ENCODE measurements around the gene PDXDC1.
"Not testable (repeated sequence)": the region's sequence is repeated elsewhere in the genome, so short reads cannot be mapped to it uniquely, and the experiment has no call there.

Gene PDXDC1

DNA sequence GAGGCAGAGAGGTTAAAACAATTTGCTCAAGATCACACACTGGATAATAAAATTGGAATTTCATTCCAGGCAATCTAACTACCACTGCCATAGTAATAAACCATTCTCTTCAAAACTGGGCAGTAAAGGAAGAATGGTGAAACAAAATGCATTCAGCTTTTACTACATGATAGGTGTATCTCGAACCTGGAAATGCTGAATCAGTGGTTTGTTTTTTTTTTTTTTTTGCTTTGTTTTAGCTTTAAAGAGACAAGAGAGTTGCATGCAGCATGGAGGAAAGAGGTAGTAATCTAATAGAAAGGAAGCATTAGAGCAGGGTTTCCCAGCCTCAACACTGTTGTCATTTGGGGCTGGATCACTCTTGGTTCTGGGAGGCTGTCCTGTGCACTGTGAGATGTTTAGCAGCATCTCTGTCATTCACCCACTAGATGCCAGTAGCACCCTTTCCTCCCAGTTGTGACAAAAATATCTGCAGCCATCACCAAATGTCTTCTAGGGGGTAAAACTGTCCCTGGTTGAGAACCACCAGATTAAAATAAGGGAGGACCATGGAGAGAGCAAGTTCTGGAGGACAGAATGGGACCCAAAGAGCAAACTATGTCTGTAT is 115.9 kb downstream of the PDXDC1 start:
- H3K36me3 ChIP-seq (ENCODE audit: control insufficient read depth, insufficient read depth, low read length); H3K27me3 ChIP-seq (ENCODE audit: control insufficient read depth, insufficient read depth, low read length); H3K9ac ChIP-seq (ENCODE audit: low read length); H3K27ac ChIP-seq (ENCODE audit: low read depth, low read length); H3K4me3 ChIP-seq (ENCODE audit: low read length); H3K4me1 ChIP-seq (ENCODE audit: control insufficient read depth, insufficient read depth, low read length): not testable (repeated sequence)

GRCh38 chr16:15093571-15093954 is 118.7 kb downstream of the PDXDC1 start:
- not testable (repeated sequence) for H3K27me3 ChIP-seq (ENCODE audit: control insufficient read depth, insufficient read depth, low read length); H3K36me3 ChIP-seq (ENCODE audit: control insufficient read depth, insufficient read depth, low read length); H3K4me1 ChIP-seq (ENCODE audit: control insufficient read depth, insufficient read depth, low read length)
- Histone ChIP-seq H3K4me3 (ENCODE audit: low read length) (peak overlapping the region; percentile 93), H3K9ac (ENCODE audit: low read length) (peak overlapping the region; percentile 97), H3K27ac (ENCODE audit: low read depth, low read length) (peak overlapping the region; percentile 88)

GRCh38 chr16:15093955-15094827 is 119.4 kb downstream of the PDXDC1 start, which contains the start of gene RRN3:
Gene RRN3 (minus strand): TSS chr16:15094272. CDS start chr16:15094233, 39 bp downstream.
- H3K27me3 ChIP-seq (ENCODE audit: control insufficient read depth, insufficient read depth, low read length); H3K4me1 ChIP-seq (ENCODE audit: control insufficient read depth, insufficient read depth, low read length); H3K36me3 ChIP-seq (ENCODE audit: control insufficient read depth, insufficient read depth, low read length): not testable (repeated sequence)
- peak within 1 kb of the TSS; percentile 93 for H3K4me3 ChIP-seq (ENCODE audit: low read length)
- H3K9ac ChIP-seq (ENCODE audit: low read length): peak within 1 kb of the TSS; percentile 97
- H3K27ac ChIP-seq (ENCODE audit: low read depth, low read length): peak within 1 kb of the TSS; percentile 88

- not testable (repeated sequence) for H3K27ac ChIP-seq (ENCODE audit: low read depth, low read length); H3K9ac ChIP-seq (ENCODE audit: low read length); H3K27me3 ChIP-seq (ENCODE audit: control insufficient read depth, insufficient read depth, low read length)
Observed at GRCh38 chr16:15096583-15096972, 121.8 kb downstream of the PDXDC1 start.

DNA sequence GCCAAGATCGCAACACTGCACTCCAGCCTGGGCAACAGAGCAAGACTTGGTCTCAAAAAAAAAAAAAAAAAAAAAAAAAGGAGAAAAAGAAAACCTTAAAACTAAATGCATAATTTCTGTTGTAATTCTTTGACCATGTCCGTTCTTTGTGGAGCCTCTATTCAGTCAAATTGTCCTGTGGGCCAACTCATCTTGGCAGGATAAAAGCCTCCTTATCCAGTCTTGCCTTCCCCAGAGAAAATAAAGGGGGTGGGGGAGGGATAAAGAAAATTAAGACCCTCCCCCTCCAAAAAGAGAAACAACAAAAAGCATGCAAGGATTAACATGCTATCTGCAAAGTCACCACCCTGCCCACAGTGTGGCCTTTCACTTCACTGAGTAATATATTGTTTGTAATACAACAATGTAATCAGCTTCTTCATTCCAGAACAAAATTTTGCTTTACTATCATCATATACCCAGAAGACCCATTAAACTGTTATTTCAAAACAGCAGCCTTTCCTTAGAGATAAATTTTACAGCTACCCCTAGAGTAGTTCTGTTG is 124.6 kb downstream of the PDXDC1 start:
- not testable (repeated sequence) for H3K27me3 ChIP-seq (ENCODE audit: control insufficient read depth, insufficient read depth, low read length); H3K4me1 ChIP-seq (ENCODE audit: control insufficient read depth, insufficient read depth, low read length); H3K9ac ChIP-seq (ENCODE audit: low read length); H3K4me3 ChIP-seq (ENCODE audit: low read length); H3K36me3 ChIP-seq (ENCODE audit: control insufficient read depth, insufficient read depth, low read length); H3K27ac ChIP-seq (ENCODE audit: low read depth, low read length)

More at GRCh38 chr16:15096583-15096972, 121.8 kb downstream of the PDXDC1 start:
- not testable (repeated sequence) for H3K36me3 ChIP-seq (ENCODE audit: control insufficient read depth, insufficient read depth, low read length); H3K4me3 ChIP-seq (ENCODE audit: low read length); H3K4me1 ChIP-seq (ENCODE audit: control insufficient read depth, insufficient read depth, low read length)

GRCh38 chr16:15100372-15100987 is 125.7 kb downstream of the PDXDC1 start:
- not testable (repeated sequence) for H3K36me3 ChIP-seq (ENCODE audit: control insufficient read depth, insufficient read depth, low read length); H3K9ac ChIP-seq (ENCODE audit: low read length); H3K4me1 ChIP-seq (ENCODE audit: control insufficient read depth, insufficient read depth, low read length); H3K27me3 ChIP-seq (ENCODE audit: control insufficient read depth, insufficient read depth, low read length); H3K27ac ChIP-seq (ENCODE audit: low read depth, low read length); H3K4me3 ChIP-seq (ENCODE audit: low read length)

DNA sequence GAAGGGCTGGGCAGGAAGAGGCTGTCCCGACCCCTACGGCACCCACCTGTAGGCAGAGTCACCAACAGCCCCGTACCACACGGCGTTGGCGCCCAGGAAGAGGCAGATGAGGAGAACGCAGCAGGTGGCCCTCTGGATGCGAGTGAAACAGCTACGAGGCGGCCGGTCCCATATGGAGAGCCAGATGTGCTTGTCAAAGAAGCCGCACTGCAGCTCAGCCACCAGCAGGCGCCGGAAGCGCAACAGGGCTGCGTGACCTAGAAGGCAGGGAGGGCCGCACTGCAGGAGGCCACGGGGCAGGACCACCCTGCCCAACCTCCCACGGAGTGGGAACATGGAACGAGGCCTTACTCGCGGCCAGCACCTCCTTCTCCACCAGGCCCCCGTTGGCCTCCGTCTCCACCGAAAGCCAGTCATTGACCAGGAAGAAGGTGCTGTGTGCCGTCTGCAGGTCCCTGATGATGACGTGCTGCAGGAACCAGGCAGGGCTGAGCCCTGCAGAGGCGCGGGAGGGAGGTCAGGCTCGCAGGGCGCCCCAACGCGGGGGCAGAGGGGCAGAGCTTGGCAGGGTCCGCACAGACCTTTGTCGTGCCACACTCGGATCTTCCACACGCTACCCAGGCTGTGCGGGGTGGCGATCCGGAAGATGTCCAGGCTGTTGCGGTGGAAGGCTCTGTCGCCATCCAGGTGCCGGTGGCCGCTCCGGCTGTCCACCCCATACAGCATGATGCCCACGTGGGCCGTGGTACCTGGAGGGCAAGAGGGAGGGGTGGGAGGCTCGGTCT is 153.0 kb downstream of the PDXDC1 start:
- H3K9ac ChIP-seq (ENCODE audit: low read length); H3K36me3 ChIP-seq (ENCODE audit: control insufficient read depth, insufficient read depth, low read length); H3K4me3 ChIP-seq (ENCODE audit: low read length); H3K4me1 ChIP-seq (ENCODE audit: control insufficient read depth, insufficient read depth, low read length); H3K27me3 ChIP-seq (ENCODE audit: control insufficient read depth, insufficient read depth, low read length); H3K27ac ChIP-seq (ENCODE audit: low read depth, low read length): not testable (repeated sequence)

DNA sequence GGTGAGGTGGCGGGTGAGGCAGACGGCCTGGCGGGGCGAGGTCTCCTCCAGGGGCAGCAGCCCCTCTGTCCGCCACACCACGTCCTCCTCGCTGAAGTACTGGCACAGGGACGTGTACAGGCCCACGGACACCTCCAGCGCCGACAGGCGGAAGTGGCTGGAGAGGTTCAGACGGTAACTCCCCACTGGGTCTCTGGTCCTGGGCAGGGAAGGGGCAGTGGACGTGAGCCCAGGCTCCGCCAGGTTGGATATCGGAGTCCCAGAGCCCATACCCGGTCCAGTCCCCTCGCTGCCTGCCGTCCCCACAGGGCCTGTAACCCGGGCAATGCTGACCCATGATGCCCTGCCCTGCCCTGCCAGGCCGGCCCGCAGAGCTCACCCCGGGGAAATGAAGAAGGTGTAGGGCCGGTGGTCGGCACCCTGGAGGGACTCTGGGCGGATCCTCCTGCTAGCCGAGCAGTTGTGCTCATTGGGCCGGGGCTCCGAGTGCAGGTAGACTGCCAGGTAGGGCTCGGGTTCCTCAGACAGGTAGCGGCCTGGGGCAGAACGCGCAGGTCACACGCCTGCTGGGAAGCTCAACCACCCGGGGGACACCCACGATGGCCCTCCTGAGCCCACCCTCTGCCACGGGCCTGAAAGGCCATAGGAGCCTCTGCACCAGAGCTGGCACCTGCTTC is 155.6 kb downstream of the PDXDC1 start:
- not testable (repeated sequence) for H3K27ac ChIP-seq (ENCODE audit: low read depth, low read length); H3K9ac ChIP-seq (ENCODE audit: low read length); H3K36me3 ChIP-seq (ENCODE audit: control insufficient read depth, insufficient read depth, low read length); H3K4me1 ChIP-seq (ENCODE audit: control insufficient read depth, insufficient read depth, low read length); H3K4me3 ChIP-seq (ENCODE audit: low read length); H3K27me3 ChIP-seq (ENCODE audit: control insufficient read depth, insufficient read depth, low read length)

DNA sequence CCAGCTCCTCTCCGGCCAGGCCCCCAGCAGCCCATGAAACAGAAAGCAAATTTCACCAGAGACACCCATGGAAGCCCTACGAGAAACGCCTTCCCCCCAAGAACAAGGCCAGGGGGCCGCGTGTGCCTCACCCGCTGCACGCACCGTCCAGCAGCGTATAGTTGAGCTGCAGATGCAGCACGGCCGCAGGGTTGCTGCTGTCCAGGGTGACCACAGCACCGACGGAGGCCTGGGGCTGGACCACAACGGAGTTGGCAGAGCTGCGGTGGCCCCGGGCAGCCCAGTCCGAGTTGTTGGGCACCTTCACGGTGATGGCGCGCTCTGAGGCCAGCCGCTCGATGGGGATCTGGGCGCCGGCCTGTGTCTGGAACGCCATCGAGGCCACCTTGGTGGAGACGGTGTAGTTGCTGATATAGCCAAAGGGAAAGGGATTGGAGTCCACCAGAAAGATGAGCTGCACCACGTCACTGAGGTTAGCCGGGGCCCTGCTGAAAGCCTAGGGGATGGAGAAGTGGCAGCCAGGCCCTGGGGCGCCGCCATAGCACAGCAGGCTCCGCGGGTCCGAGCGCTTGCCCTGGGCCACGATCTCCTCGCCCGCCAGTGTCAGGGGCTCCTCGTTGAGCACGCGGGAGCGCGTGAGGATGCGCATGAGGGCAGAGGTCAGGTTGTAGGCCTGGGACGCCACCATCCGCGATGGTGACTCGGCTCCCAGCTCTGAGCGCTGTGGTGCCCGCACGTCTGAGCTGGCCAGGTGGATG is 156.3 kb downstream of the PDXDC1 start:
- not testable (repeated sequence) for H3K27ac ChIP-seq (ENCODE audit: low read depth, low read length); H3K36me3 ChIP-seq (ENCODE audit: control insufficient read depth, insufficient read depth, low read length)

DNA sequence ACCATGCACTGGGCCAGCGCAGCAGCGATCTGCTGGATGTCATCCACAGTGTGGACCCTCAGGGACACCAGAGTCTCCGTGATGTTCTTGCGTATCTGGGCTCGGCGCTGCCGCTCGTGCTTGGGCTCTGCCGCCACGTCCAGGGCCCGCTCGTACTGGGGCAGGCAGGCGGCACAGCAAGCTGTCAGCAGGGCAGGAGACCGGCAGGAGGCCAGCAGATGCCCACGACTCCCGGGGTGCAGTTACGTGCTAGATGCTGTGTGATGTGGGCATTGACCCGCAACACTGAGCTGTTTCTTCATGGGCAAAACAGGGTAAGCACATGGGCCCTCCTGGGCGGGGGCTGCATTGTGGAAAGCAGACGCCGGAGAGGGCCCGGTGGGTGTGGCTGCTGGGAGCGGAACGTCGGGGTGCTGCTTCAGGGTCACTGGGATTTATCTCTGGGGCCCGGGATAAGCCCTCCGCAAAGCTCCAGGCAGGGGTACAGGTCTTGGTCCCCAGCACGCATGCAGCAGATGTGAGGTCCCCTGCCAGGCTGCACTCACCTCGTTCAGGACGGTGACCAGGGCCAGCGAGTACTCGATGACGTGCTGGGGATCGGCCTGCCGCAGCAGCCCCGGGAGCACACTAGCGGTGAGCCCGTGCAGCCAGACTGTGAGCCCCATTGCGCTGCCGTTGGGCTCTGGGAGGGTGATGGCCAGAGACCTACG is 158.0 kb downstream of the PDXDC1 start:
- not testable (repeated sequence) for H3K4me3 ChIP-seq (ENCODE audit: low read length); H3K27ac ChIP-seq (ENCODE audit: low read depth, low read length); H3K9ac ChIP-seq (ENCODE audit: low read length); H3K4me1 ChIP-seq (ENCODE audit: control insufficient read depth, insufficient read depth, low read length); H3K36me3 ChIP-seq (ENCODE audit: control insufficient read depth, insufficient read depth, low read length); H3K27me3 ChIP-seq (ENCODE audit: control insufficient read depth, insufficient read depth, low read length)

More for the DNA sequence above, 156.3 kb downstream of the PDXDC1 start:
- H3K9ac ChIP-seq (ENCODE audit: low read length); H3K27me3 ChIP-seq (ENCODE audit: control insufficient read depth, insufficient read depth, low read length); H3K4me3 ChIP-seq (ENCODE audit: low read length); H3K4me1 ChIP-seq (ENCODE audit: control insufficient read depth, insufficient read depth, low read length): not testable (repeated sequence)

DNA sequence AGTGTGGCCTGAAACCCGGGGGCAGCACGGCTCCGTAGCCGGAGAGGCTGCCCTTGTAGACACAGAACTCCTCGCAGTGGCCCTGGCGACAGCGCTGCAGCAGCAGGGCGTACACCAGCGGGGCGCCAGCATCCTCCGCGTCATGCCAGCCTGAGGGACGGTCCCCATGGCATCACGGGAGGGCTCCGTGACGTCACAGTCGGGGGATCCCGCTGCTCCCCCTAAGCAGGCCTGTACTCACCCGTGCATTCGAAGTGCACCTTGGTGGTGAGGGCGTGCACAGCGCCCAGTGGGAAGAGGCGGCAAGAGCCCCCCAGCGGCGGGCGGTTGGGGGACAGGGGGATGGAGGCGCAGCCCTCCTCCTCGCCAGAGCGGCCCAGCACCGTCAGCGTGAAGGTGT is 158.7 kb downstream of the PDXDC1 start:
- not testable (repeated sequence) for H3K27me3 ChIP-seq (ENCODE audit: control insufficient read depth, insufficient read depth, low read length); H3K27ac ChIP-seq (ENCODE audit: low read depth, low read length); H3K36me3 ChIP-seq (ENCODE audit: control insufficient read depth, insufficient read depth, low read length); H3K4me3 ChIP-seq (ENCODE audit: low read length); H3K9ac ChIP-seq (ENCODE audit: low read length); H3K4me1 ChIP-seq (ENCODE audit: control insufficient read depth, insufficient read depth, low read length)
